ENCODE results near the gene CTSH. TPM values are rescaled to one million over a fixed set of nuclear protein-coding genes. Genes with fewer than 3 reads are reported as not detected.
"Not testable (repeated sequence)": the region's sequence is repeated elsewhere in the genome, so short reads cannot be mapped to it uniquely, and the experiment has no call there.

CTSH gene
- total RNA-seq, 1 donor: 280 TPM

GRCh38 chr15:78937132-78937739 lies 7.6 kb downstream of the CTSH start:
- Histone ChIP-seq H3K27me3 (ENCODE audit: insufficient read depth, low read length) (no peaks in the 10 kb centered on the region), H3K4me3 (ENCODE audit: low read length) (no peak overlapping the region), H3K9me3 (ENCODE audit: low read depth, low read length) (no peaks in the 10 kb centered on the region), H3K4me1 (ENCODE audit: insufficient read depth, low read length) (peaks cover 67% of the 10 kb centered on the region)

GRCh38 chr15:78934655-78935023 lies 10.2 kb downstream of the CTSH start:
- peaks cover 50% of the 10 kb centered on the region for H3K4me1 ChIP-seq (ENCODE audit: insufficient read depth, low read length)
- H3K4me3 ChIP-seq (ENCODE audit: low read length): no peak overlapping the region
- no peaks in the 10 kb centered on the region for H3K27me3 ChIP-seq (ENCODE audit: insufficient read depth, low read length)
- no peaks in the 10 kb centered on the region for H3K9me3 ChIP-seq (ENCODE audit: low read depth, low read length)

- no peaks in the 10 kb centered on the region for H3K9me3 ChIP-seq (ENCODE audit: low read depth, low read length)
- peaks cover 44% of the 10 kb centered on the region for H3K4me1 ChIP-seq (ENCODE audit: insufficient read depth, low read length)
- no peaks in the 10 kb centered on the region for H3K27me3 ChIP-seq (ENCODE audit: insufficient read depth, low read length)
- no peak overlapping the region for H3K4me3 ChIP-seq (ENCODE audit: low read length)
Measured at GRCh38 chr15:78933823-78934654, 10.8 kb downstream of the CTSH start.

GRCh38 chr15:78933187-78933822 lies 11.5 kb downstream of the CTSH start:
- Histone ChIP-seq H3K4me1 (ENCODE audit: insufficient read depth, low read length) (peaks cover 37% of the 10 kb centered on the region), H3K9me3 (ENCODE audit: low read depth, low read length) (no peaks in the 10 kb centered on the region), H3K4me3 (ENCODE audit: low read length) (no peak overlapping the region), H3K27me3 (ENCODE audit: insufficient read depth, low read length) (no peaks in the 10 kb centered on the region)

GRCh38 chr15:78932258-78932808 lies 12.5 kb downstream of the CTSH start:
- Histone ChIP-seq H3K27me3 (ENCODE audit: insufficient read depth, low read length) (no peaks in the 10 kb centered on the region), H3K4me1 (ENCODE audit: insufficient read depth, low read length) (peaks cover 36% of the 10 kb centered on the region), H3K9me3 (ENCODE audit: low read depth, low read length) (no peaks in the 10 kb centered on the region), H3K4me3 (ENCODE audit: low read length) (no peak overlapping the region)

GRCh38 chr15:78931439-78932257 lies 13.2 kb downstream of the CTSH start:
- H3K9me3 ChIP-seq (ENCODE audit: low read depth, low read length): no peaks in the 10 kb centered on the region
- H3K4me1 ChIP-seq (ENCODE audit: insufficient read depth, low read length): peaks cover 35% of the 10 kb centered on the region
- no peaks in the 10 kb centered on the region for H3K27me3 ChIP-seq (ENCODE audit: insufficient read depth, low read length)
- H3K4me3 ChIP-seq (ENCODE audit: low read length): no peak overlapping the region

- H3K9me3 ChIP-seq (ENCODE audit: low read depth, low read length): no peaks in the 10 kb centered on the region
- no peaks in the 10 kb centered on the region for H3K27me3 ChIP-seq (ENCODE audit: insufficient read depth, low read length)
- H3K4me3 ChIP-seq (ENCODE audit: low read length): no peak overlapping the region
- H3K4me1 ChIP-seq (ENCODE audit: insufficient read depth, low read length): peaks cover 31% of the 10 kb centered on the region
Measured at GRCh38 chr15:78930577-78931388, 14.1 kb downstream of the CTSH start.

- no peaks in the 10 kb centered on the region for H3K27me3 ChIP-seq (ENCODE audit: insufficient read depth, low read length)
- H3K9me3 ChIP-seq (ENCODE audit: low read depth, low read length): no peaks in the 10 kb centered on the region
- H3K4me1 ChIP-seq (ENCODE audit: insufficient read depth, low read length): peaks cover 21% of the 10 kb centered on the region
- no peak overlapping the region for H3K4me3 ChIP-seq (ENCODE audit: low read length)
Measured at GRCh38 chr15:78929536-78930264, 15.1 kb downstream of the CTSH start.

GRCh38 chr15:78928616-78929093 lies 16.2 kb downstream of the CTSH start:
- H3K27me3 ChIP-seq (ENCODE audit: insufficient read depth, low read length): no peaks in the 10 kb centered on the region
- H3K4me3 ChIP-seq (ENCODE audit: low read length): no peak overlapping the region
- H3K9me3 ChIP-seq (ENCODE audit: low read depth, low read length): no peaks in the 10 kb centered on the region
- peaks cover 21% of the 10 kb centered on the region for H3K4me1 ChIP-seq (ENCODE audit: insufficient read depth, low read length)

- H3K9me3 ChIP-seq (ENCODE audit: low read depth, low read length); H3K27me3 ChIP-seq (ENCODE audit: insufficient read depth, low read length); H3K4me3 ChIP-seq (ENCODE audit: low read length): not testable (repeated sequence)
- peaks cover 26% of the 10 kb centered on the region for H3K4me1 ChIP-seq (ENCODE audit: insufficient read depth, low read length)
Measured at GRCh38 chr15:78928176-78928575, 16.7 kb downstream of the CTSH start.

- no peaks in the 10 kb centered on the region for H3K27me3 ChIP-seq (ENCODE audit: insufficient read depth, low read length)
- H3K4me1 ChIP-seq (ENCODE audit: insufficient read depth, low read length): peaks cover 33% of the 10 kb centered on the region
- H3K4me3 ChIP-seq (ENCODE audit: low read length): no peak overlapping the region
- H3K9me3 ChIP-seq (ENCODE audit: low read depth, low read length): no peaks in the 10 kb centered on the region
Measured at GRCh38 chr15:78927077-78927790, 17.6 kb downstream of the CTSH start.

- Histone ChIP-seq H3K9me3 (ENCODE audit: low read depth, low read length) (no peaks in the 10 kb centered on the region), H3K27me3 (ENCODE audit: insufficient read depth, low read length) (no peaks in the 10 kb centered on the region), H3K4me1 (ENCODE audit: insufficient read depth, low read length) (peaks cover 33% of the 10 kb centered on the region), H3K4me3 (ENCODE audit: low read length) (no peak overlapping the region)
Measured at GRCh38 chr15:78925956-78926743, 18.7 kb downstream of the CTSH start.
